ENCODE measurements around the gene KIF5B. TPM values are rescaled to one million over a fixed set of nuclear protein-coding genes. Genes with fewer than 3 reads are reported as not detected.
"Not testable (repeated sequence)": the region's sequence is repeated elsewhere in the genome, so short reads cannot be mapped to it uniquely, and the experiment has no call there.

KIF5B gene
- 27.7 and 52.2 TPM in 2 replicates for total RNA-seq (2014; rRNA removed; shearing (Covaris generic); ENCODE audit: low replicate concordance)

DNA sequence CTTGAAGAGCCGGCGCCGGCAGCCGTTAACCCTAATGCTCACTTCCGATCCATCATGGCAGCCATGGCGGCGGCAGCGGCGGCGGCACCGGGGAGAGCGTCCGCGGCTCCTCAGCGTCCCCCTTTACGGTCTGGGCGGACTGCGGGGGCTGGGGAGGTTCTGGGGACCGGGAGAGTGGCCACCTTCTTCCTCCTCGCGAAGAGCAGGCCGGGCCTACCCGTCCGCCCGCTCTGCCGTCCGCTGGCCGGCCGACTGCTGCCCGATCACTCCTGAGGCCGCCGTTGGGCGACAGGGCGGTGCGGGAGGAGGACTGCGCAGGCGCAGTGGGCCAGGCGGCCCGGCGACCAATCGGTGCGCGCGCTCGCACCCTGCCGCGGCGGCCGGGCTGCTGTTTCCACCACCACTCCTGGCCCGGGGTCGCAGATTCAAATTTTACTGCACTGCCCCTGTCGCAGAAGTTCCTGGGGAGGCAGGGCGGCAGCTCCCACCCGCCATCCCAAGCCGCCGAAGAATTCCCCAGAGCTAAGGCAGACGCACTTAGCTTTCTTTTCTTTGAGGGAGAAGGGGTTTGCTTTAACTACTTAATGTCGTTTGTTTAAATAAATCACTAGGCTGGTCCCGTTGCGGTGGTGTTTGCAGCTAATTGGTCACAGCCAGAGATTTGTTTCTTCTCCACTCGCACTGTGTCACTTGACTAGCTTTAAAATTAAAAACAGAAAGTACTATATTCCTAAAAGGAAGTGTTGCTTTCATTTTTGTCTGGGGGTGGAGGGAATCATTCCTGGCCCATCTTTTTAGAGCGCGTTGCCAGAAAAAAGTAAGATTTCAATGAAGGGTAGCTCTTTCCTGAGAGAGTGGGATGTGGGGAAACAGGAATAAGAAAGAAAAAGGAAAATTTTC lies at the start of gene KIF5B:
Gene KIF5B (minus strand): TSS at position 290 of the 900 bp plus-strand sequence. CDS start 452 bp downstream, outside the sequence.
- peak within 1 kb of the TSS; percentile 83 for H3K4me3 ChIP-seq
- peaks cover 11% of the 10 kb centered on the region for H3K36me3 ChIP-seq
- DNase-seq = peak; percentile 91
- H3K27me3 ChIP-seq = no peaks in the 10 kb centered on the region
- no peaks in the 10 kb centered on the region for H3K9me3 ChIP-seq

DNA sequence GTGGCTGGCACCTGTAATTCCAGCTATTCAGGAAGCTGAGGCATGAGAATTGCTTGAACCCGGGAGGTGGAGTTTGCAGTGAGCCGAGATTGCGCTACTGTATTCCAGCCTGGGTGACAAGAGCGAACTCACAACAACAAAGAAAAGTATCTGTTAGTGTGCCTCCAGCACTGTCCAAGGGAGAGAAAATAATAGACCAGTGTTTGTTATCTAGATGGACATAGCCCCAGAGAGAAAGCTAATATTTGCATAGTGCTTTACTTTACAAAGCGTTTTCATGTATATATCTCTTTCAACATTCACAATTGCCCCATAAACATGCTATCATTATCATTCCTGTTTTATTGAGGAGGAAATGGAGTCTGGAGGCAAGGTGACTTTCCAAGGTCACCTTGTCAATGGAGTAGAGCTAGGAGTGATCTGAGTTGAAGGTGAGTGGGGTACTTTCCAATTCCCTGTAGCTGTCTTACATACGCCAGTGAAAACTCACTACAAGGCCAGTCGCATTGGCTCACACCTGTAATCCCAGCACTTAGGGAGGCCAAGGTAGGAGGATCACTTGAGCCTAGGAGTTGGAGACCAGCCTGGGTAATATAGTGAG lies 49.7 kb upstream of the KIF5B start:
- Histone ChIP-seq H3K36me3 (no peaks in the 10 kb centered on the region), H3K4me3 (no peak overlapping the region), H3K27me3 (no peaks in the 10 kb centered on the region), H3K9me3 (peaks cover 2% of the 10 kb centered on the region)
- DNase-seq = no peak

DNA sequence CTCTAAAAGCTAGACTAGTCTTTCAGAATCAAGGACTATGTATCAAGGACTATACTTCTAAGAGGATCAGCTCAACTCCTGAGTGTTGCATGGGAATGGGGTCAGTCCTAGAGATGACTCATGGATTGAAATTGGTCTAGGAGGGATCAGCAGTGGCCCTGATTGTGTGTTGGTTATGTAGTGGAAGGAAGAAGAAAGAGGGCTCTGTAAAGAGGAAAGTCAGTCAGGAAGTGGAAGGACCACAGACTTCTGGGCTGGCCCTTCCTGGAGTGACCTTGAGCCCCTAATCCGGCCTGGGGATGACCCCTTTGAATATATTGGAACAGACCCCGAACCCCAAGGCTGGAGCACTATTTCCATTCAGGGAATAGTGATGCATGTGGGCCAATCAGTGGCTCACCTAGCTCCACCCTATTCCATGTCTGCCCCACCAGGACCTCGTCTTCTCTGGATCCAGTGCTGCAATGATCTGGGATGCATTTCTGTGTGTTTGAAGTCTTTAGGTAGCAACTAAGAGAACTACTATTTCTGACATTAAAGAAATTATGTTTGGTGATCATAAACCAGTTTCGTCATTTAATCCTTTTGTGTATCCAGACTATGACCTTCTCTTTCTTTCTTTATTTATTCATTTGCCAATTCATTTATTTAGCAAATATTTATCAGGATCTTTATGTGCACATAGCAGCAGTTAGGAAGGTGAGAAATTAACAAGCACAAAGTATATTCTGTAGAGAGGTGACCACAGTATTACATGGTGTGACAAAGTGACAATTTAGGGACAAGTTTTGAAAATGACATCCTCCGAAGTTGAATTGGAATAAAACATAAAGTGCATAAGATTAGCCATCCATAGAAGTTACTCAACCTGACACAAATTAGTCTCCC lies 48.6 kb upstream of the KIF5B start:
- H3K36me3 ChIP-seq = no peaks in the 10 kb centered on the region
- H3K27me3 ChIP-seq = no peaks in the 10 kb centered on the region
- H3K9me3 ChIP-seq = peaks cover 2% of the 10 kb centered on the region
- no peak for DNase-seq
- H3K4me3 ChIP-seq = no peak overlapping the region

DNA sequence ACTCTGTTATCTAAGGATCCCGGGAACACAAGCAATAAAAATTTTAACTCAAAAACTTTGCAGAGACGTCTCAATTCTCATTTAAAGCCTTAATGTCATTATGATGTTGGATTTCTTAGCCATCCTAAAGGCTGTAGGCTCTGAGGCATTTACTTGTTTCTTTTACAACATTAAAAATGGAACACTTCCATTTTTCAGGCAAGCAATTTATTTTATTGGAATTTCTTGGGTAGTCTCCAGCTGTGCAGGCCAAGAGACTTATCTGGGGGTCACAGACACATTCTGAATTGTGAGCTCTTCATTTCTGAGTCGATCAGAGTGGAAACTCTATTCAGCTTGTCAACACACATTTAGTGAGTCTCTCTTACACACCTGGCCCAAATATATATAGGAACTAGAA lies 48.0 kb upstream of the KIF5B start:
- no peak for DNase-seq
- H3K36me3 ChIP-seq = no peaks in the 10 kb centered on the region

DNA sequence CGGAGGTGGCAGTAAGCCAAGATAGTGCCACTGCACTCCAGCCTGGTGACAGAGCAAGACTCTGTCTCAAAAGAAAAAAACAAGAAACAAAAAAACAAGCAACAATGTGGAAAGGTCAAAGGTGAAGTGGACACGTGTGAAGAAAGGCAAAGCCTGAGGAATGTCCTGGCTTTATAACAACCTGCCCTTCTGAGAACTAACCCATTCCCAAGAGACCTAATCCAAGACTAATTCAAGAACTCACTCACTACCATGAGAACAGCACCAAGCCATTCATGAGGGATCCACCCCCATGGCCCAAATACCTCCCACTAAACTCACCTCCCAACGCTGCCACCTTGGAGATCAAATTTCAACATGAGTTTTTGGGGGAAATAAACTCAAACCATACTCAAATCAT lies 47.5 kb upstream of the KIF5B start:
- no peaks in the 10 kb centered on the region for H3K36me3 ChIP-seq

More for the DNA sequence above, 48.0 kb upstream of the KIF5B start:
- H3K4me3 ChIP-seq = no peak overlapping the region
- H3K27me3 ChIP-seq = no peaks in the 10 kb centered on the region
- H3K9me3 ChIP-seq = peaks cover 2% of the 10 kb centered on the region

DNA sequence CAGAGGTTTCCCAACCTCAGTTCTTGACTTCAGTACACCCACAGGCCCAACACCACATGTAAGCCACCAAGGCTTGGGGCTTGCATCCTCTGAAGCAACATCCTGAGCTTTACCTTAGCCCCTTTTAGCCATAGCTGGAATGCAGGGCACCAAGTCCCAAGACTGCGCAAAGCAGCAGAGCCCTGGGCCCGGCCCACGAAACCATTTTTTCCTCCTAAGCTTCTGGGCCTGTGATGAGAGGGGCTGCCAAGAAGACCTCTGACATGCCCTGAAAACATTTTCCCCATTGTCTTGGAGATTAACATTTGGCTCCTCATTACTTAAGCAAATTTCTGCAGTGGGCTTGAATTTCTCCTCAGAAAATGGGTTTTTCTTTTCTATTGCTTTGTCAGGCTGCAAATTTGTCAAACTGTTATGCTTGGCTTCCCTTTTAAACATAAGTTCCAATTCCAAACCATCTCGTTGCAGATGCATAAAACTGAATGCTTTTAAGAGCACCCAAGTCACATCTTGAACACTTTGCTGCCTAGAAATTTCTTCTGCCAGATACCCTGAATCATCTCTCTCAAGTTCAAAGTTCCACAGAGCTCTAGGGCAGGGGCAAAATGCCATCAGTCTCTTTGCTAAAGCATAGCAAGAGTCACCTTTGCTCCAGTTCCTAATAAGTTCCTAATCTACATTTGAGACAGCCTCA lies 42.5 kb upstream of the KIF5B start:
- not testable (repeated sequence) for H3K27me3 ChIP-seq, H3K36me3 ChIP-seq, H3K4me3 ChIP-seq, DNase-seq, H3K9me3 ChIP-seq

More for the DNA sequence above, 47.5 kb upstream of the KIF5B start:
- H3K27me3 ChIP-seq = no peaks in the 10 kb centered on the region
- DNase-seq = no peak
- H3K4me3 ChIP-seq = no peak overlapping the region
- H3K9me3 ChIP-seq = peaks cover 2% of the 10 kb centered on the region

DNA sequence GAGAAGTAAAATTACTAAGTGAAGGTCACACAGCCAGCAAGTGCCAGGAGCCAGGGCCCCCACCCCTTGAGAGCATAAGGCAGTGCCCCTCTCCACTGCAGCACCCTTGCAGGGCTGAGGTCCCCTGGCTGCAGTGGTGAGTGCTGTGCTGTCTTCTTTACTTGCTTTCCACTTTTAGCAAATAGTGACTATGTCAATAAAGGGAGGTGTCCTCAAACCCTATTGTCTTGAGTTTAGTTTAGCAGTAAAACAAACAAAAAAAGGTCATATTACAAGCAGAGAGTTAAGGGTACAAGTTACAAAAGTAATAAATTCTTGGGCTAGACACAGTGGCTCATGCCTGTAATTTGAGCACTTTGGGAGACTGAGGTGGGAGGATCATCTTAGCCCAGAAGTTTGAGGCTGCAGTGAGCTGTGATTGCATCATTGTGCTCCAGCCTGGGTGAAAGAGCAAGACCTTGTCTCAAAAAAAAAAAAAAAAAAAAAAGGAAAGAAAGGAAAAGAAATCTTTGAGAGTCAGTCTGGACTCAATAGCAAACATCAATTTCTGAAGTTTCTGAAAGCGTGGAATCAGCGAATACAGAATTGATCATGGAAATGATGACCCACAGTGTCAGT lies 39.0 kb upstream of the KIF5B start:
- DNase-seq = no peak
- no peak overlapping the region for H3K4me3 ChIP-seq
- H3K27me3 ChIP-seq = 0 out of 2 replicates have a peak, but pooled peaks cover 2% of the 10 kb centered on the region
- no peaks in the 10 kb centered on the region for H3K36me3 ChIP-seq
- H3K9me3 ChIP-seq = peaks cover 7% of the 10 kb centered on the region

DNA sequence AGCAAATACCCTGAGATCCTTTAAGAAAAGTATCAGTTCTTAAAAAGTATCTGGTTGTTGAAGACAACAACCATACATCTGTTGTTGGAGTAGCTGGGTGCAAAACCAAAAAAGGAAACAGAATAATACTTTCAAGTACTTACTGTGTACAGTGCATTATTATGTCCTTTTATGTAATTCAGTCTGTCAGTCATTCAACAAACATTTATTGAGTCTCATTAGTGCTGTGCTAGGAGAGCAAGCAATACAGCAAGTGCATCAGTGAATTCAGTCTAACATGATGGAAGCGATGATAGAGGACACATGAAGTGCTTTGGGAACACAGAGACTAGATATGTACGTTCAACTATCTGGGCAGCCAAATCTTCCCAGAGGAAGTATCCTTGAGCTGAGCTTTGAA lies 37.4 kb upstream of the KIF5B start:
- Histone ChIP-seq H3K27me3 (0 out of 2 replicates have a peak, but pooled peaks cover 2% of the 10 kb centered on the region), H3K9me3 (peaks cover 7% of the 10 kb centered on the region), H3K36me3 (no peaks in the 10 kb centered on the region), H3K4me3 (no peak overlapping the region)
- DNase-seq = no peak

DNA sequence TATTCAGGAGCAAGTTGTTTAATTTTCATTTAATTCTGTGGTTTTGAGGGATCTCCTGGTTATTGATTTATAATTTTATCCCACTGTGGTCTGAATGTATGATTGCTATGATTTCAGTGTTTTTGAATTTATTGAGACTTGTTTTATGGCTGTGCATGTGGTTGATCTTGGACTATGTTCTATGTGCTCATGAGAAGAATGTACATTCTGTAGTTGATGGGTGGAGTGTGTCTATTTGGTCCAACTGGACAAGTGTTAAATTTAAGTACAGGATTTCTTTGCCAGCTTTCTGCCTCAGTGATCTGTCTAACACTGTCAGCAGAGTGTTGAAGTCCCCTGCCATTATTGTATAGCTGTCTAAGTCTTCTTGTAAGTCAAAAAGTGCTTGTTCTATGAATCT lies 34.8 kb upstream of the KIF5B start:
- no peak overlapping the region for H3K4me3 ChIP-seq
- 0 out of 2 replicates have a peak, but pooled peaks cover 2% of the 10 kb centered on the region for H3K27me3 ChIP-seq
- H3K9me3 ChIP-seq = no peaks in the 10 kb centered on the region
- DNase-seq = no peak
- no peaks in the 10 kb centered on the region for H3K36me3 ChIP-seq

DNA sequence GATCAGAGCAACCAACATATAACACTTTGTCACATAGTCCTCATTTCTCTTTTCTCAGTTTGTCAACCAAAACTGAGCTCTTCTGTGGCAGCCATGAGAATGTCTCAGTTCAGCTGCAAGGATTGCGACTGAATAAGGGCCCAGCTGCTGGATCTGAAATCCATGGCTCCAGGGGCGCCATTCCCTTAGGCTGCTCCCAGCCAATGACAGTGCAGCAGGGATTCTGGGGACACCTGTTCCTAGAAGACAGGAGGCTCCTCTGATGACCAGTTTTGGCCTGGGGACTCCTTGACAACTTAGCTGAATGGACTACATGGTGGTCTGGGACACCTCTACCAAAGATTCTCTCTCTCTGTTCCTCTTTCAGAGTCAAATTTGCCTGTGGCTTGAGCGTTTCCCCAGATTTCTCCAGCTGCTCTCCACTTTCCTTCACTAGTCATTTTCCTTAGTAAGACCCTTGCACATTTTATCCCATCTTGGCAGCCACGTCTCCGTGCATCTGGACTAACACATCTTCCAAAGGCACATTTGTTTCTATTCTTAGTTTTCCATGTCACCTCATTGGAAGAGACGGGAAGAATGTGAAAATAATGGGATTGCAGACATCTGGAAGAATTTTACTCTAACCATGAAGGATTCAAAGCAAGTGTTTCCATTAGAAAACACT lies 28.1 kb upstream of the KIF5B start:
- DNase-seq = no peak
- Histone ChIP-seq H3K36me3 (no peaks in the 10 kb centered on the region), H3K27me3 (no peaks in the 10 kb centered on the region), H3K9me3 (no peaks in the 10 kb centered on the region), H3K4me3 (no peak overlapping the region)

DNA sequence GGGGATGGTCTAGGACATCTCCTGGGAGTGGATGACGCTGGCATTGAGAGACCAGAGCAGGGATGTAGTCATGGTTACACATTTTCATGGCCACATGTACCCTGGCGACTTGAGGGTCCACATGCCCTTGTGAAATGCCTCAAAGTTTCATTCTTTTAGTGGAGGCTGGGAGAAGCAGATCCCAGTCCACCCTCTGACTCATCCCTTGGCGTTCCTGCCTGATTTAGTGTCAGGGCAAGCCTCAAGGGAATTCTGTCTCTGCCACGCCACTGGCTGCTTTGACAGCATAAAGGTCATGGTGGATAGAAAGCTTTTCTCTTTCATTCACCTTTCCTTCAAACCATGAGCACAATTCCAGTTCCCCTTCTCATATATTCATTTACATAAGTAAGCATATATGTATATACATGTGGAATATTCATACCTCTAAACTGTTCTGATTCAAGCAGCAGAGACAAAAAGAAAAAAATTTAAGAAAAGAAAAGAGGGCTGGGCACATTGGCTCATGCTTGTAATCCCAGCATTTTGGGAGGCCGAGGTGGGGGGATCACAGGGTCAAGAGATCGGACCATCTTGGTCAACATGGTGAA lies 21.8 kb upstream of the KIF5B start:
- DNase-seq = peak; percentile 80
- Histone ChIP-seq H3K27me3 (no peaks in the 10 kb centered on the region), H3K9me3 (no peaks in the 10 kb centered on the region), H3K4me3 (no peak overlapping the region), H3K36me3 (no peaks in the 10 kb centered on the region)

DNA sequence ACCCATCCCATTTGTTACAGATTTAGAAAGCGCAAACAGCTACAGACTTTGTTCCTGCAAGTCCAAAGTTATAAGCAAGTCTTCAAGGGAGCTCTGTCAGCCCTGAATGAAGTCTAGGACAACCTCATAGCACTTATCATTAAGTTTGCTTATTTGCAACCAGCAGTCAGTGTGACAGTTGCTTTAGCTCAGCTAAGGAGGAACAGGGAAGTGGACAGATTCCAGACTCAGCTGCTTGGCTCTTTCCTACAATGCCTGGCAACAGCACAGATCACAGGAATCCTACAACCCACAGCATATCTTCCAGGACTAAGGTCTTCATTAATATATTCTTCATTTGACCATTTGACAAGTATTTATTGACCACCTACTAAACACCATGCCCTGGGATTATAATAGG lies 17.4 kb upstream of the KIF5B start:
- H3K36me3 ChIP-seq = no peaks in the 10 kb centered on the region
- no peaks in the 10 kb centered on the region for H3K27me3 ChIP-seq
- no peak overlapping the region for H3K4me3 ChIP-seq
- H3K9me3 ChIP-seq = no peaks in the 10 kb centered on the region
- DNase-seq = no peak

DNA sequence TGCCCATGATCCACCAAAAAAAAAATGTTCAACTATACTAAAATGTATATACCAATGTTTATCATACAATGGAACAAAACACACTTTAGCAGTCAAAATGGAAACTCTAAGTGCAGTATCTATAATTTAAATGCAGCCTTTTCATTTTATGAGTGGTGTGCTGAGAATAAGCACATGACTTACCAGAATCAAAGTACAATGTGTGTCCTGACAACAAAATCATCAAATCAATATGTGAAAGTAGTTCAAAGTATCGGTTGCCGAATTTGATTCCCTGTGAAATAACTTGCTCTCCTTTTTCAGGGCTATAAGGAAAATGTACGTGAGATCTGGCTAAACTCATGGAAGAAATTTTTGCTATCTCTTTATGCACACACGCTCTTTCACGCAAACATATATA lies 16.9 kb upstream of the KIF5B start:
- DNase-seq = no peak
- no peaks in the 10 kb centered on the region for H3K36me3 ChIP-seq
- H3K9me3 ChIP-seq = no peaks in the 10 kb centered on the region
- H3K27me3 ChIP-seq = no peaks in the 10 kb centered on the region
- no peak overlapping the region for H3K4me3 ChIP-seq

DNA sequence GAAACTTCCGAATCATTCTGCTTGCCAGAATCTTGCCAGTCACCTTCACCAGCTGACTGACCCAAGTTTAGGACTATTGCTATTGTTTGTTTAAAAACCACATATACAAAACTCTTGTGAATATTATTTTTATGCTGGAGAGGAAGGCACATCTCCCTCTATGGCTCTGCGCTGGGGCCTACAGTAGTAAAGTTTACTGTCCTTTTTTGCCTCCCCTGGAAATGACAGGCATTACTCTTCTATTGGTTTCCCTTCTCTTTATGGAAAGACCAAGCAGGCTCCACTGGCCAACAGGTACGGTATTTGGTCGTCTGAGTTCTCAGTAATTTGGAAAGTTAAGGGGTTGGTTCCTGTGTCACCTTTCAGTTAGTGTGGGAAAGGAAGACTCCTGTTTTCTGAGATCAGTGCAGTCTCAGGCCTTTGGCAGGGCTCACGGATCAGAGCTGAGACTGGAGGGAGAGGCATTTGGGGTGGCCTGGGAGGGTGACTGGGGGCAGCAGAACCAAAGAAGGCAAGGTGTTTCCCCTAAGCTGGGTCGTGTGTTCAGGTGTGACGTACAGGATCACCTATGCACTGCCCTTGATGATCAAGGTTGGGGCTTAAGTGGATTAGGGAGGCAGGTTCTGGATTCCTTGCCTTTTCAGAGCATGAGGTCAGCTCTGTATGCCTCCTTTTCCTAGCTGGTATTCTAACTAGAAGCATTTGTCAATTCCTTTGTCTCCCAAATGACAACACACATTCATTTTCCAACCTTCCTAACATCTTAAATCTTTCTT lies 16.0 kb upstream of the KIF5B start:
- DNase-seq = no peak
- no peaks in the 10 kb centered on the region for H3K9me3 ChIP-seq
- H3K27me3 ChIP-seq = no peaks in the 10 kb centered on the region
- H3K36me3 ChIP-seq = no peaks in the 10 kb centered on the region
- no peak overlapping the region for H3K4me3 ChIP-seq
